NT2/D1 (cell line): ENCODE measurements around the gene CTIF.

Source experiments
- SUZ12 ChIP-seq: IDR thresholded peaks from 2 replicates; pipeline ENCODE4 v1.6.1; 2011; ENCODE audit not compliant: insufficient read length, insufficient read depth; ENCODE audit errors: extremely low read depth
- YY1 ChIP-seq: IDR thresholded peaks from 2 replicates; pipeline ENCODE4 v1.6.1; 2011; ENCODE audit not compliant: insufficient read length, insufficient read depth
- ZNF274 ChIP-seq: IDR thresholded peaks from 2 replicates; pipeline ENCODE4 v1.6.1; 2011; ENCODE audit warnings: mild to moderate bottlenecking, low read depth, low read length

DNA sequence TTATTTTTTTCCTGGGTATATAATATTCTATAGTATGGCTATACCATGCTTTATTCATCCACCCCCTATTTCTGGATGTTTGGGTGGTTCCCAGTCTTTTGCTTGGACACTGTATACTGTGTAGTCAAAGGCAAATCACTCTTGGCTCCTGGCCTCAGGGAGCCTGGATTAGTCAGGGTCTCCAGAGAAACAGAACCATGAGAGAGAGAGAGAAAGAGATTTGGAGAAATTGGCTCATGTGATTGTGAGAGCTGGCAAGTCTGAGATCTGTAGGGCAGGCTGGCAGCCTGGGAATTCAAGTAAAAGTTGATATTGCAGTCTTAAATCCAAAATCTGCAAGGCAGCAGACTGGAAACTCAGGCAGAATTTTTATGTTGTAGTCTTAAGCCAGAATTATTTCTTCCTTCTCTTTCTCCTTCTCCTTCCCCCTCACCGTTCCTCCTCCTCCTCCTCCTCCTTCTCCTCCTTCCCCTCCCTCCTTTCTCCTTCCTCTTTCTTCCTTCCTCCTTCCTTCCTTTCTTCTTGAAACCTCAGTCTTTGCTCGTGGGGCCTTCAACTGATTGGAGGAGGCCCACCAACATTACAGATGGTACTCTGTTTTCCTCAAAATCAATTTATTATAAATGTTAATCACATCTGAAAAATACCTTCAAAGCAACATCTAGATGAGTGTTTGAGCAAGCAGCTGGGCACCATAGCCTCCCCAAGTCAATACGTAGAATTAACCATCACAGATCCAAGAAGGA is 33.0 kb downstream of the CTIF start:
- no peak for TF ChIP-seq SUZ12
- no peak for TF ChIP-seq YY1
- TF ChIP-seq ZNF274, result no peak
